ENCODE data around the gene DYNLT2B.

DYNLT2B gene

GRCh38 chr3:196335503-196335948 is 17.5 kb upstream of the DYNLT2B start:
- Histone ChIP-seq H3K36me3 (no peaks in the 10 kb centered on the region), H3K9me3 (ENCODE audit: severe bottlenecking) (no peaks in the 10 kb centered on the region), H3K4me3 (ENCODE audit: low read depth, low read length) (no peak overlapping the region), H3K27ac (no peak overlapping the region), H3K27me3 (ENCODE audit: insufficient read depth, low read depth, severe bottlenecking) (no peaks in the 10 kb centered on the region)
- DNase-seq = no peak
- TF ChIP-seq, protein P1, sequence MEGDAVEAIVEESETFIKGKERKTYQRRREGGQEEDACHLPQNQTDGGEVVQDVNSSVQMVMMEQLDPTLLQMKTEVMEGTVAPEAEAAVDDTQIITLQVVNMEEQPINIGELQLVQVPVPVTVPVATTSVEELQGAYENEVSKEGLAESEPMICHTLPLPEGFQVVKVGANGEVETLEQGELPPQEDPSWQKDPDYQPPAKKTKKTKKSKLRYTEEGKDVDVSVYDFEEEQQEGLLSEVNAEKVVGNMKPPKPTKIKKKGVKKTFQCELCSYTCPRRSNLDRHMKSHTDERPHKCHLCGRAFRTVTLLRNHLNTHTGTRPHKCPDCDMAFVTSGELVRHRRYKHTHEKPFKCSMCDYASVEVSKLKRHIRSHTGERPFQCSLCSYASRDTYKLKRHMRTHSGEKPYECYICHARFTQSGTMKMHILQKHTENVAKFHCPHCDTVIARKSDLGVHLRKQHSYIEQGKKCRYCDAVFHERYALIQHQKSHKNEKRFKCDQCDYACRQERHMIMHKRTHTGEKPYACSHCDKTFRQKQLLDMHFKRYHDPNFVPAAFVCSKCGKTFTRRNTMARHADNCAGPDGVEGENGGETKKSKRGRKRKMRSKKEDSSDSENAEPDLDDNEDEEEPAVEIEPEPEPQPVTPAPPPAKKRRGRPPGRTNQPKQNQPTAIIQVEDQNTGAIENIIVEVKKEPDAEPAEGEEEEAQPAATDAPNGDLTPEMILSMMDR (IDR thresholded peaks at IDR 0.05; ENCODE audit: low read depth, low read length) = no peak

- H3K4me3 ChIP-seq (ENCODE audit: low read depth, low read length) = no peak overlapping the region
- H3K9me3 ChIP-seq (ENCODE audit: severe bottlenecking) = no peaks in the 10 kb centered on the region
- H3K36me3 ChIP-seq = no peaks in the 10 kb centered on the region
- no peaks in the 10 kb centered on the region for H3K27me3 ChIP-seq (ENCODE audit: insufficient read depth, low read depth, severe bottlenecking)
- TF ChIP-seq, protein P1 (IDR thresholded peaks at IDR 0.05; ENCODE audit: low read depth, low read length) = no peak
- DNase-seq = no peak
- no peak overlapping the region for H3K27ac ChIP-seq
Measured at GRCh38 chr3:196334982-196335381, 16.9 kb upstream of the DYNLT2B start.

- Histone ChIP-seq H3K4me3 (ENCODE audit: low read depth, low read length) (no peak overlapping the region), H3K27ac (no peak overlapping the region), H3K9me3 (ENCODE audit: severe bottlenecking) (no peaks in the 10 kb centered on the region), H3K36me3 (no peaks in the 10 kb centered on the region), H3K27me3 (ENCODE audit: insufficient read depth, low read depth, severe bottlenecking) (no peaks in the 10 kb centered on the region)
- DNase-seq = no peak
- TF ChIP-seq, protein P1 (IDR thresholded peaks at IDR 0.05; ENCODE audit: low read depth, low read length) = no peak
Measured at GRCh38 chr3:196332168-196332567, 14.1 kb upstream of the DYNLT2B start.

GRCh38 chr3:196327405-196327804 is 9.4 kb upstream of the DYNLT2B start:
- DNase-seq = no peak
- TF ChIP-seq, protein P1 (IDR thresholded peaks at IDR 0.05; ENCODE audit: low read depth, low read length) = no peak
- H3K27ac ChIP-seq = no peak overlapping the region
- no peaks in the 10 kb centered on the region for H3K9me3 ChIP-seq (ENCODE audit: severe bottlenecking)
- H3K27me3 ChIP-seq (ENCODE audit: insufficient read depth, low read depth, severe bottlenecking) = no peaks in the 10 kb centered on the region
- H3K36me3 ChIP-seq = no peaks in the 10 kb centered on the region
- no peak overlapping the region for H3K4me3 ChIP-seq (ENCODE audit: low read depth, low read length)

DNA sequence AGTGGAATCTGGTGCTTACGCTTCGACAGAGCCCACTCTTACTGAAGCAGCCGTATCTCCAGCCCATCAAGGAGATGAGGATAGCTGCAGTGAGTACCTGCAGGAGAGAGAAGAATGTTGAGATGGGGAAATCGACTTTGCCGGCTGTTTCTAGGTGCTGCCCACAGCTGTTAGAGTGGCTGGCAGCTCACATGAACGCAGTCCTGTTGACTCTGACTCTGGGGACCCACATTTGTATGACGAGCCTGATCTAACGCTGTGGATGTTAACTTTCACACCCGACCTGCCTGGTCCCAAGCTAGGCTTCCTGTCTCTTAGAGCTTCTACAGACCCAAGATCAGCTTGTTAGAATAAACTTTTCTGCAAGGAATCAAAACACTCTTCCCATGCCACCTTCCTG is 8.9 kb upstream of the DYNLT2B start:
- DNase-seq = no peak
- Histone ChIP-seq H3K9me3 (ENCODE audit: severe bottlenecking) (no peaks in the 10 kb centered on the region), H3K4me3 (ENCODE audit: low read depth, low read length) (no peak overlapping the region), H3K36me3 (no peaks in the 10 kb centered on the region), H3K27me3 (ENCODE audit: insufficient read depth, low read depth, severe bottlenecking) (no peaks in the 10 kb centered on the region), H3K27ac (no peak overlapping the region)
- TF ChIP-seq, protein P1 (IDR thresholded peaks at IDR 0.05; ENCODE audit: low read depth, low read length) = no peak

DNA sequence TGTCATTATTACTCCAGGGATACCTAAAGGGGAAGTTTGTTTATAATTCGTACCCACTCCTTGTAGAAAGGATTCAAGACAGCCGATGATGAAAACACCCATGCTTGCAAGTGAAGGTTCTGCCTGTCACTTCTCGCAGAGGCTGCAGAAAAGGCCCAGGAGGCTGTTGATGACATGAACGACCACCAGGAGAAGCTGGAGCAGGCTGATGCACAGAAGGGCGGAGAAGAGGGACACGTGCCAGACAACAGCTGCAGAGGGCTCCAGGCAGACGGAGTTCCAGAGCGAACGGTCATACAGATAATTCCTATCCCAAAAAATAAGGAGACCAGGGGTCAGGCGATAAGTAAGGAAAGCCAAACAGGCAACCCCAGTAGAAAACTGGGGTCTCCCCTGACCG is 5.7 kb upstream of the DYNLT2B start:
- peak; percentile 28 for DNase-seq
- Histone ChIP-seq H3K27ac (no peak overlapping the region), H3K36me3 (no peaks in the 10 kb centered on the region), H3K9me3 (ENCODE audit: severe bottlenecking) (no peaks in the 10 kb centered on the region), H3K27me3 (ENCODE audit: insufficient read depth, low read depth, severe bottlenecking) (no peaks in the 10 kb centered on the region), H3K4me3 (ENCODE audit: low read depth, low read length) (no peak overlapping the region)
- TF ChIP-seq, protein P1 (IDR thresholded peaks at IDR 0.05; ENCODE audit: low read depth, low read length) = 0 out of 2 replicates have a peak, but pooled peaks have one; percentile 27

Data from WERI-Rb-1 (cell line).